Right kidney (tissue), 9 donors: Measurements from ENCODE around the gene GCSAML.
"Not testable (repeated sequence)": the region's sequence is repeated elsewhere in the genome, so short reads cannot be mapped to it uniquely, and the experiment has no call there.

Experiments
- DNase-seq: peaks from one replicate; pipeline ENCODE4 v3.0.0-alpha.2; 2016
- long read RNA-seq, 8 donors: transcript quantifications; one replicate each; lab custom pipeline, GENCODE V29; 2026

The GCSAML gene
- long read RNA-seq, donor 1 = 0 reads
- long read RNA-seq, donor 2 = 0 reads
- long read RNA-seq, donor 3 = 0 reads
- long read RNA-seq, donor 4 = 0 reads
- long read RNA-seq, donor 5 = 0 reads
- long read RNA-seq, donor 6 = 0 reads
- long read RNA-seq, donor 7 = 0 reads
- long read RNA-seq, donor 8 = 0 reads

DNA sequence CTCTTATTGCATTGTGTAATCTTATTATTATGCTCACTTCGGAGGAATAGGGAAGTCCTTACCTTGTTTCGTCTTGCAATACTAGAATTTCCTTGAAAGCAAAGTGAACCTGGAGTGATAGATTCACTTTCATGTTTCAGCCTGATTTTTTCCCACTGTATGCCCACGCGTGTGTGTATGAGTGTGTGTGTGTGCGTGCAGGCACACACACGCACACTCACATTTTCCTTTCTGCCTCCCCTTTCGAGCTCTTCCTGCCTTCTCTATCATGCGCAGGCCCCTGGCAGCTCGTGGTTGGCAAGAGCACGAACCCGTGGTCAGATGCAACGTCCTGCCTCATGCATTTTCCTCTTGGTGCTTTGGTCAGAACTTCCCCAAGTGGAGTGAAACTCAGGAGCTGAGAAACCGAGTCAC, at the start of gene GCSAML:
TSS of gene GCSAML (plus strand) at position 366 of the 414 bp plus-strand sequence. CDS start 58 bp downstream, outside the sequence.
- DNase-seq = no peak

- no peak for DNase-seq
These were observed 48.1 kb upstream of the GCSAML start for GRCh38 chr1:247500865-247501264.

GRCh38 chr1:247506831-247507230, 42.1 kb upstream of the GCSAML start:
- DNase-seq = no peak

- peak; percentile 35 for DNase-seq
These were observed 30.9 kb upstream of the GCSAML start for GRCh38 chr1:247517795-247518612.

GRCh38 chr1:247518613-247518891, 30.4 kb upstream of the GCSAML start:
- no peak for DNase-seq

GRCh38 chr1:247521886-247522285, 27.0 kb upstream of the GCSAML start:
- DNase-seq = not testable (repeated sequence)

DNA sequence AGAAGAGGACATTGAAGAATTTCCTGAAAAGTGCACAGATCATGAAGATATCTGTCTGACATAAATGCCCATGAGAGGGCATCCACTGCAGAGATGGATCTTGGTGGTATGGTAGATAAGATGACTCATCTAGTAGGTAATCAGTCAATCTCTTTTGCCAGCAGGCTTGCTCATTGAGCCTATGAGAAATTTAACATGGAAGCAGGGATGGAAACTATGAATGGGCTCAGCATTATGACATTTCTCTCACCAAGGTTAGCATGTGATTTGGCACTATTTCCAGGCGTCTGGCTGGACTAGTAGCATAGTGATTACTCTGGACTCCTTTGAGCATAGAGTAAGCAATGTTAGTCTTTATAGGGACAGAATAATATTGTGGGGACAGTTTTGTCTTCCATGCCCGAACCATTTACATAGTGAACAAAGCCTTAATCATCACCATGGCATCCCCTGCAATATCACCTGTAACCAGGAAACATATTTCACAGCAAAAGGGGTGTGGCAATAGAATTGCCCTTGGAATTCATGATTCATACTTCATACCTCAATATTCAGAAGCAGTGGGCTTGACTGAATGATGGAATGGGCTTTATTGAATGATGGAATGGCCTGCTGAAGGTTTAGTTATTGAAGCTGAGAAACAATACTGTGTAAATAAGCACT, 20.0 kb upstream of the GCSAML start:
- DNase-seq = no peak

GRCh38 chr1:247529771-247530355, 19.1 kb upstream of the GCSAML start:
- DNase-seq = no peak

GRCh38 chr1:247530785-247531184, 18.1 kb upstream of the GCSAML start:
- peak; percentile 70 for DNase-seq

DNA sequence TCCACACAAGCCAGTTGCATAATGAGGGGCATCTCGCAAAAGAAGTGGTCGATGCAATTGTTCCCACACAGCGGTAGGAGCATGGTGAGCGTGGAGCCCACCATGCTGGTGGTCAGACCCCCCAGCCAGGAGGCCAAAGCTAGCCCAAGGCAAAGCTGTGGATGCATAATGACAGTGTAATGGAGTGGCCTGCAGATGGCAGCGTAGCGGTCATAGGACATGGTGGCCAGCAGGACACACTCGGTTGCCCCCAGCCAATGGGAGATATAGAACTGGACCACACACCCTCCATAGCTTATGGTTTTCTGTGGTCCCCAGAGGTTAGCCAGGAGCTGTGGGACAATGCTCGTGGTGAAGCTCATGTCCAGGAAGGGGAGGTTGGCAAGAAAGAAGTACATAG, 17.0 kb upstream of the GCSAML start:
- DNase-seq = no peak

- no peak for DNase-seq
These were observed 13.5 kb upstream of the GCSAML start for GRCh38 chr1:247535402-247535801.

DNA sequence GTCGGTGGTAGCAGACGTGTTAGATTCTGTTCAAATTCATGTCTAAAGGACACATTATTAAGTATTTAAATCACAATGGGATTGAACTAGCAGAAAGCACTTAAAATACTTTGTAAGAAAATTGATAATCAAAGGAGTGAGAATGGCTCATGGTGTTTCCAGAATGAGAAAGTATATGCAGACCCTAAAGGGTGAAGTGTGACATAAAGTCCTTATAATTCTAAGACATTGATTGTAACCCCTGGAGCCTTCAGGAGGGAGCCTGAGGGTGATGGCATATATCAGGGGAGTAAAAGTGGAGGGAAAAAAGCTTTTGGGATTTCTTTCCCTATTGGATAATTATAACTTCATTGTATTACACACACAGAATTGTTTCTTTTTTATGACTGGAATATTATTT, 12.6 kb upstream of the GCSAML start, which contains the start of gene OR2C3:
TSS of gene OR2C3 (minus strand) at position 101 of the 400 bp plus-strand sequence. CDS start 3,929 bp downstream, outside the sequence.
- no peak for DNase-seq

DNA sequence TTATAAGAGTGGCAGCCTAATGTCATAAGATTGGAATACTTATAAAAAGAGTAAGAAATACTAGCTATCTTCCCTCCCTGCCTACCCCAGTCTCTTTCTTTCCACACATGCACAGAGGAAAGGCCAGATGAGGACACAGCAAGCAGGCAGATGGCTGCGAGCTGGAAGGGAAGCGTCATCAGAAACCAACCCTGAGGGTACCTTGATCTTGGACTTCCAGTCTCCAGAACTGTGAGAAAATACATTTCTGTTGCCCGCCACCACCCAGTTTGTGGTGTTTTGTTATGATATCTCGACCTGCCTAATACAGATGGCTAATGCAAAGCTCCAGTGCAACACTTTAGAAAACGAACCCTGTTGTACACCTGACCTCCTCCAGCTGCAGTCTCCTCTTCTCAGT, 10.4 kb upstream of the GCSAML start:
- DNase-seq = no peak

GRCh38 chr1:247539215-247539614, 9.7 kb upstream of the GCSAML start:
- DNase-seq = no peak

- no peak for DNase-seq
These were observed 8.4 kb upstream of the GCSAML start for GRCh38 chr1:247540581-247540980.

DNA sequence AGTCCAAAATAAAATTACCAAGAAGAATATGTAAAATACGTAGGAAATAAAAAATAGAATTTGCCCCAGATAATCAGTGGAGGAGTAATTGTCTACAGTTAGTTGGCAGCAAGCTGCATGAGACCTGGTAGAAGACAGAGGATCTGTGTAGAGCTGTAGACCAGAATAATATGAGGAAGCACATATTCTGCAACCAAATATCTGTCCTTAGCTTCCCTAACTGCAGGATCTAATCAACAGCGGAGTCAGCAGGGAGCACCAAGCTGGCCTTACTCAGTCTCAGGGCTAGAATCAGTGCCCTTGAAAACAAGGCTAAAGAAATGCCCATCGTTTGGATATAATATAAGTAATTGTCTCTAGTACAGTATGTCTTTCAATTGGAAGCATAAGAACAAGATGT, 6.1 kb upstream of the GCSAML start:
- no peak for DNase-seq

- DNase-seq = no peak
These were observed 842 bp upstream of the GCSAML start for GRCh38 chr1:247548092-247548491.

DNA sequence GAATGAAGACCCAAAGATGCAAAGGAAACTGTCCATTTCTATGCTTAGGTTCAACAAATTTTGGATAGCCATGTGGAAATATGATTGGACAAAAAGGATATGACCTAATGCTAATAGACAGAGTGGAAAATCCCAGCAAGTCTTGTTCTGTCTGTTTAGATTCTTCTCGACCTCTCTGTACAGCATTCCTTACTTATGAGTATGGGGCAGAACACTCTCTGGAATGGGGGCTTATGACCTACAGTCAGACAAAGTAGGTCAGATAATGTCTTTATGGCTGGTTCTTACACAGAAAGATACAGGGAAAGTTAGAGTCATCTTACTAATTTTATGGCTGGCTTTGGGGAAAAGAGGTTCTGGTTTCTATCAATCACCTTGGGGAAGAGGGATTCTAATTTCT, 2.8 kb downstream of the GCSAML start:
- no peak for DNase-seq

DNA sequence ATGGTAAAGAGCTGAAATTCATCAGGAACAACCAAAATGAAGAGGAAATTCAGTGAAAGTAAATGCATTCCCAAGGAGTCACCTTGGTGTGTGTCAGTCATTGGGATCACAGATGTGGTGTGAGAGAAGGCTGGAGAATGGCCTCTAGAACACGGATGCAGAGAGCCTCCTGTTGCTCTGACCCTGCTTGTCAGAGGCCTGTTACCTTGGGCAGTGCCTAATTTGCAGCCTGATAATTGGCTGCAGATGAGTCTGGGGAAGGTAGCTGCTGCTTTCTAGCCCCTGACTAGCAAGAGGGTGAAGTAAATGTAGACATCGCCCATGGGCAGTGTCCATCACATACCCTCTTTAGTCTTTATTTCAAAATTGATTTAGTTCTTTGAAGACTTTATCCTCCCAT, 3.3 kb downstream of the GCSAML start:
- no peak for DNase-seq

GRCh38 chr1:247557926-247558674, 9.2 kb downstream of the GCSAML start:
- DNase-seq = no peak

GRCh38 chr1:247561711-247562110, 12.8 kb downstream of the GCSAML start:
- DNase-seq = no peak

GRCh38 chr1:247562198-247562597, 13.3 kb downstream of the GCSAML start:
- DNase-seq = no peak

- DNase-seq = no peak
These were observed 25.3 kb downstream of the GCSAML start for GRCh38 chr1:247574236-247574635.
